ENCODE results near the gene CDC16. TPM values are rescaled to one million over a fixed set of nuclear protein-coding genes. Genes with fewer than 3 reads are reported as not detected.

CDC16 gene
- total and polyA plus RNA-seq, 2 of the 4 experiments (the other 2 are of a cell fraction) = 41.6 to 66.6 TPM

DNA sequence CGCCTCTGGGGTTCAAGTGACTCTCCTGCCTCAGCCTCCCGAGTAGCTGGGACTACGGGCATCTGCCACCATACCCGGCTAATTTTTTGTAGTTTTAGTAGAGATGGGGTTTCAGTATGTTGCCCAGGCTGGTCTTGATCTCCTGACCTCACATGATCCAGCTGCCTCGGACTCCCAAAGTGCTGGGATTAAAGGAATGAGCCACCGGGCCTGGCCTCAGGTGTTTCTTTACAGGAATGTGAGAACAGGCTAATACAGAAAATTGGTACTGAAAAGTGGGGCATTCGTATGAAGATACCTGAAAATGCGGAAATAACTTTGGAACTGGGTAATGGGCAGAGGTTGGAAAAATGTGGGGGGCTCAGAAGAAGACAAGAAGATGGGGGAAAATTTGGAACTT is 2.8 kb upstream of the CDC16 start:
- no peak for DNase-seq
- 83% methylated on average over 4 of the region's 8 CpGs; no CpG with 5 or more reads in 1 of the 2 experiments for WGBS, 2 experiments (ENCODE audit: extremely low coverage in 2 of 2, insufficient read length in 1 of 2)
- H3K4me2 ChIP-seq (ENCODE audit: low read depth, low read length) = no peak overlapping the region
- dilution Hi-C loops (cut with HindIII; ENCODE audit: low sequenced_read_pairs, unreplicated experiment) = no loop called here
- BruUV-seq (replicated peaks) = no TSS peak
- H4K5ac ChIP-seq (ENCODE audit: low read depth, low read length) = no peak overlapping the region
- ChIA-PET CTCF (no interaction called here), POLR2A (ENCODE audit: unreplicated experiment) (no interaction called here)
- no peaks in the 10 kb centered on the region for H3K9me1 ChIP-seq (ENCODE audit: insufficient read depth, low read length)
- no peak overlapping the region for H2BK20ac ChIP-seq (ENCODE audit: low read depth, low read length)
- H3K4me1 ChIP-seq (ENCODE audit: control insufficient read depth, insufficient read depth, low read length) = peaks cover 8% of the 10 kb centered on the region
- H3K23ac ChIP-seq (ENCODE audit: low read depth, low read length) = no peak overlapping the region
- H2AFZ ChIP-seq (replicated peaks; ENCODE audit: low read length, poor library complexity) = no peak overlapping the region
- H2AK5ac ChIP-seq (ENCODE audit: low read depth, low read length) = no peak overlapping the region
- H3K27me3 ChIP-seq (ENCODE audit: control insufficient read depth, insufficient read depth, low read length) = no peaks in the 10 kb centered on the region
- H3K18ac ChIP-seq (ENCODE audit: low read depth, low read length) = no peak overlapping the region
- H4K91ac ChIP-seq (ENCODE audit: insufficient read depth, low read depth, low read length) = no peak overlapping the region
- H3K4ac ChIP-seq (ENCODE audit: low read depth, low read length) = no peak overlapping the region
- TF ChIP-seq, protein P1, sequence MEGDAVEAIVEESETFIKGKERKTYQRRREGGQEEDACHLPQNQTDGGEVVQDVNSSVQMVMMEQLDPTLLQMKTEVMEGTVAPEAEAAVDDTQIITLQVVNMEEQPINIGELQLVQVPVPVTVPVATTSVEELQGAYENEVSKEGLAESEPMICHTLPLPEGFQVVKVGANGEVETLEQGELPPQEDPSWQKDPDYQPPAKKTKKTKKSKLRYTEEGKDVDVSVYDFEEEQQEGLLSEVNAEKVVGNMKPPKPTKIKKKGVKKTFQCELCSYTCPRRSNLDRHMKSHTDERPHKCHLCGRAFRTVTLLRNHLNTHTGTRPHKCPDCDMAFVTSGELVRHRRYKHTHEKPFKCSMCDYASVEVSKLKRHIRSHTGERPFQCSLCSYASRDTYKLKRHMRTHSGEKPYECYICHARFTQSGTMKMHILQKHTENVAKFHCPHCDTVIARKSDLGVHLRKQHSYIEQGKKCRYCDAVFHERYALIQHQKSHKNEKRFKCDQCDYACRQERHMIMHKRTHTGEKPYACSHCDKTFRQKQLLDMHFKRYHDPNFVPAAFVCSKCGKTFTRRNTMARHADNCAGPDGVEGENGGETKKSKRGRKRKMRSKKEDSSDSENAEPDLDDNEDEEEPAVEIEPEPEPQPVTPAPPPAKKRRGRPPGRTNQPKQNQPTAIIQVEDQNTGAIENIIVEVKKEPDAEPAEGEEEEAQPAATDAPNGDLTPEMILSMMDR (conservative IDR thresholded peaks at IDR 0.05; ENCODE audit: low read depth, low read length) = no peak
- TF ChIP-seq FOS (IDR thresholded peaks at IDR 0.05; ENCODE audit: low read depth, low read length) = no peak
- no peak for TF ChIP-seq NFE2L2 (IDR thresholded peaks at IDR 0.05; ENCODE audit: low read depth, low read length)
- no peak for TF ChIP-seq POLR2A (IDR thresholded peaks at IDR 0.05; ENCODE audit: low read depth, low read length)
- TF ChIP-seq CEBPB (IDR thresholded peaks at IDR 0.05; ENCODE audit: low read depth, low read length) = no peak
- TF ChIP-seq MAZ (IDR thresholded peaks at IDR 0.05; ENCODE audit: borderline replicate concordance, low read depth, low read length) = no peak
- no peak for TF ChIP-seq CHD1 (IDR thresholded peaks at IDR 0.05; ENCODE audit: low read depth, low read length)
- TF ChIP-seq RCOR1 (IDR thresholded peaks at IDR 0.05; ENCODE audit: insufficient replicate concordance, low read length) = no peak
- no peak for TF ChIP-seq MXI1 (IDR thresholded peaks at IDR 0.05; ENCODE audit: borderline replicate concordance, low read depth, low read length)
- TF ChIP-seq BHLHE40 (IDR thresholded peaks at IDR 0.05; ENCODE audit: low read depth, low read length) = no peak
- no peak for TF ChIP-seq SMC3 (IDR thresholded peaks at IDR 0.05; ENCODE audit: low read depth, low read length)
- TF ChIP-seq RFX5 (IDR thresholded peaks at IDR 0.05; ENCODE audit: low read depth, low read length) = no peak
- TF ChIP-seq, protein P2, sequence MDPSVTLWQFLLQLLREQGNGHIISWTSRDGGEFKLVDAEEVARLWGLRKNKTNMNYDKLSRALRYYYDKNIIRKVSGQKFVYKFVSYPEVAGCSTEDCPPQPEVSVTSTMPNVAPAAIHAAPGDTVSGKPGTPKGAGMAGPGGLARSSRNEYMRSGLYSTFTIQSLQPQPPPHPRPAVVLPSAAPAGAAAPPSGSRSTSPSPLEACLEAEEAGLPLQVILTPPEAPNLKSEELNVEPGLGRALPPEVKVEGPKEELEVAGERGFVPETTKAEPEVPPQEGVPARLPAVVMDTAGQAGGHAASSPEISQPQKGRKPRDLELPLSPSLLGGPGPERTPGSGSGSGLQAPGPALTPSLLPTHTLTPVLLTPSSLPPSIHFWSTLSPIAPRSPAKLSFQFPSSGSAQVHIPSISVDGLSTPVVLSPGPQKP (IDR thresholded peaks at IDR 0.05; ENCODE audit: borderline replicate concordance, low read depth, low read length) = no peak
- TF ChIP-seq RAD21 (IDR thresholded peaks at IDR 0.05; ENCODE audit: low read length) = no peak
- TF ChIP-seq MAFK (IDR thresholded peaks at IDR 0.05; ENCODE audit: low read depth, low read length) = no peak
- TF ChIP-seq, protein P3, sequence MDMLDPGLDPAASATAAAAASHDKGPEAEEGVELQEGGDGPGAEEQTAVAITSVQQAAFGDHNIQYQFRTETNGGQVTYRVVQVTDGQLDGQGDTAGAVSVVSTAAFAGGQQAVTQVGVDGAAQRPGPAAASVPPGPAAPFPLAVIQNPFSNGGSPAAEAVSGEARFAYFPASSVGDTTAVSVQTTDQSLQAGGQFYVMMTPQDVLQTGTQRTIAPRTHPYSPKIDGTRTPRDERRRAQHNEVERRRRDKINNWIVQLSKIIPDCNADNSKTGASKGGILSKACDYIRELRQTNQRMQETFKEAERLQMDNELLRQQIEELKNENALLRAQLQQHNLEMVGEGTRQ (IDR thresholded peaks at IDR 0.05; ENCODE audit: low read depth, low read length) = no peak
- H4K8ac ChIP-seq (ENCODE audit: low read depth in 2 of 2, low read length in 2 of 2) = no peak overlapping the region
- no peaks in the 10 kb centered on the region for H3K9me3 ChIP-seq (ENCODE audit: control insufficient read depth, insufficient read depth, low read length)
- no peak for ATAC-seq (ENCODE audit: low read depth)
- H3K4me3 ChIP-seq (ENCODE audit: insufficient read depth, low read depth, low read length) = no peak overlapping the region
- no peak overlapping the region for H3K27ac ChIP-seq (ENCODE audit: insufficient read depth, low read length)
- no peak overlapping the region for H2BK120ac ChIP-seq (ENCODE audit: low read depth, low read length)
- no peak overlapping the region for H2BK15ac ChIP-seq (ENCODE audit: low read depth, low read length)
- no peak overlapping the region for H2AK9ac ChIP-seq (replicated peaks; ENCODE audit: low read depth, low read length, poor library complexity)
- H3K79me1 ChIP-seq (ENCODE audit: low read depth in 1 of 2, low read length in 2 of 2) = peaks cover 4 to 16% of the 10 kb centered on the region in 2 experiments; a peak in 2 of 4 replicates
- intact Hi-C loops (cut with micrococcal nuclease) = no loop called here
- peaks cover 3% of the 10 kb centered on the region for H3K36me3 ChIP-seq (ENCODE audit: control insufficient read depth, insufficient read depth, low read length)
- no peak overlapping the region for H3K56ac ChIP-seq (ENCODE audit: extremely low read depth, insufficient read depth, low read length)
- peaks cover 9% of the 10 kb centered on the region; the same call in 1 of the 2 replicates for H4K20me1 ChIP-seq (ENCODE audit: insufficient read depth, low read length)
- no peak overlapping the region for H3K9ac ChIP-seq (ENCODE audit: low read depth, low read length)
- H2BK5ac ChIP-seq (ENCODE audit: low read depth, low read length, poor library complexity, severe bottlenecking) = no peak overlapping the region
- in situ Hi-C loops (cut with MboI; ENCODE audit: low sequenced_read_pairs) = no loop called here
- no peak overlapping the region for H3K14ac ChIP-seq (replicated peaks; ENCODE audit: low read depth, low read length)

Data from IMR-90 (cell line).